Right lobe of liver (tissue), 4 donors: Measurements from ENCODE around the gene C4B.
"Not testable (repeated sequence)": the region's sequence is repeated elsewhere in the genome, so short reads cannot be mapped to it uniquely, and the experiment has no call there.

ENCODE experiments used
- POLR2A ChIP-seq: fragments of 450-650 bp; IDR thresholded peaks from one replicate; pipeline ENCODE4 v1.6.1; 2017; ENCODE audit warnings: antibody characterized with exemption, mild to moderate bottlenecking
- TF ChIP-seq, protein P1 (sequence below), 4 donors: fragments of 200-600 bp in 3 of 4; fragments of 450-650 bp in 1 of 4; IDR thresholded peaks; one replicate each; pipeline versions ENCODE4 v1.5.1 to v1.8.0; 2016 to 2022; ENCODE audit warnings: antibody characterized with exemption in 4 of 4, mild to moderate bottlenecking in 2 of 4
- donor health status: DM: no; HTN: no; CAD: no.
- donor health status: DM: no; HTN: no; CAD: no.
- donor health status: DM: no; HTN: yes; CAD: no.

DNA sequence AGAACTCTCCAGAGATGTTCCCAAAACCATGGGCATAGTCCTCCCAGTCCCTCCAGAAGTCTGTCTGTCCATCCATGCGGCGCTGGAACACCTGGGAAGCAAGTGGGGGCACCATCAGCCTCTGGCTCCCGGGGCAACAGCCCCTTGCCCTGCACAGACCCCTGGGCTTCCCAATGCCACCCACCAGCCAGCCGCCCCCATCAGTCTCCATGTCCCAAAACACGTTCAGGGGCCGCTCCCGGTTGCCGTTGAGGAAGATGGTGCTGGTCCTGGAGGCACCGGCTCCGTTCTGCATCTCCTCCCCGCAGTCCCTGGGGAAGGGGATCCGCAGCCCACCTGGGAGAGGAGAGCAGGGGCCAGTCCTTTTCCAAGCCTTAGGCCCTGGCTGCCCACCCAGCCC, 5.1 kb upstream of the C4B start:
- TF ChIP-seq, protein P1, sequence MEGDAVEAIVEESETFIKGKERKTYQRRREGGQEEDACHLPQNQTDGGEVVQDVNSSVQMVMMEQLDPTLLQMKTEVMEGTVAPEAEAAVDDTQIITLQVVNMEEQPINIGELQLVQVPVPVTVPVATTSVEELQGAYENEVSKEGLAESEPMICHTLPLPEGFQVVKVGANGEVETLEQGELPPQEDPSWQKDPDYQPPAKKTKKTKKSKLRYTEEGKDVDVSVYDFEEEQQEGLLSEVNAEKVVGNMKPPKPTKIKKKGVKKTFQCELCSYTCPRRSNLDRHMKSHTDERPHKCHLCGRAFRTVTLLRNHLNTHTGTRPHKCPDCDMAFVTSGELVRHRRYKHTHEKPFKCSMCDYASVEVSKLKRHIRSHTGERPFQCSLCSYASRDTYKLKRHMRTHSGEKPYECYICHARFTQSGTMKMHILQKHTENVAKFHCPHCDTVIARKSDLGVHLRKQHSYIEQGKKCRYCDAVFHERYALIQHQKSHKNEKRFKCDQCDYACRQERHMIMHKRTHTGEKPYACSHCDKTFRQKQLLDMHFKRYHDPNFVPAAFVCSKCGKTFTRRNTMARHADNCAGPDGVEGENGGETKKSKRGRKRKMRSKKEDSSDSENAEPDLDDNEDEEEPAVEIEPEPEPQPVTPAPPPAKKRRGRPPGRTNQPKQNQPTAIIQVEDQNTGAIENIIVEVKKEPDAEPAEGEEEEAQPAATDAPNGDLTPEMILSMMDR (IDR thresholded peaks at IDR 0.05), result not testable (repeated sequence)
- TF ChIP-seq POLR2A, result not testable (repeated sequence)
